Stomach (tissue), 9 donors: ENCODE data around the gene RIMKLB. TPM values are rescaled to one million over a fixed set of nuclear protein-coding genes. Genes with fewer than 3 reads are reported as not detected.

ENCODE experiments used
- DNase-seq, 2 donors: peaks; one replicate each; pipeline versions ENCODE4 v3.0.0 to v3.0.0-alpha.2; 2013 to 2019
- H3K27ac ChIP-seq, 5 donors: fragments of 200-600 bp in 4 of 5; sonication (generic) in 4 of 5; one replicate each; pipeline ENCODE4 v1.5.1; 2013 to 2019; ENCODE audit warnings: mild to moderate bottlenecking in 1 of 5, moderate library complexity in 1 of 5
- H3K27me3 ChIP-seq, 3 donors: fragments of 200-600 bp; sonication (generic); one replicate each; pipeline ENCODE4 v1.5.1; 2017 to 2019; ENCODE audit warnings: mixed run types in 1 of 3
- H3K36me3 ChIP-seq, 4 donors: fragments of 200-600 bp; sonication (generic); 1 replicate in 3 of 4; 2 replicates in 1 of 4; pipeline ENCODE4 v1.5.1; 2016 to 2019
- H3K4me1 ChIP-seq, 4 donors: fragments of 200-600 bp; sonication (generic); one replicate each; pipeline ENCODE4 v1.5.1; 2016 to 2019
- H3K4me3 ChIP-seq, 4 donors: fragments of 200-600 bp; sonication (generic) in 3 of 4; one replicate each; pipeline ENCODE4 v1.5.1; 2016 to 2019; ENCODE audit warnings: mild to moderate bottlenecking in 1 of 4
- H3K9me3 ChIP-seq, 4 donors: fragments of 200-600 bp; sonication (generic); one replicate each; pipeline ENCODE4 v1.5.1; 2016 to 2019
- CTCF ChIP-seq, 7 experiments: fragments of 450-650 bp in 4 of 7; fragments of 200-600 bp in 3 of 7; sonication (generic) in 3 of 7; IDR thresholded peaks; one replicate each; pipeline ENCODE4 v1.5.1; 2016 to 2019; ENCODE audit warnings: antibody characterized with exemption in 7 of 7, control low read depth in 2 of 7, mild to moderate bottlenecking in 1 of 7
- EP300 ChIP-seq: sonication (generic); formaldehyde crosslinking; IDR thresholded peaks from one replicate; pipeline ENCODE4 v1.6.1; 2017; ENCODE audit warnings: antibody characterized with exemption
- POLR2A ChIP-seq, 4 donors: fragments of 450-650 bp; IDR thresholded peaks; one replicate each; pipeline ENCODE4 v1.6.1; 2016; ENCODE audit warnings: antibody characterized with exemption in 4 of 4, control low read depth in 2 of 4, mild to moderate bottlenecking in 1 of 4, moderate library complexity in 1 of 4
- POLR2AphosphoS5 ChIP-seq, 3 donors: sonication (generic); formaldehyde crosslinking; IDR thresholded peaks; one replicate each; pipeline ENCODE4 v1.6.1; 2016; ENCODE audit warnings: antibody characterized with exemption in 3 of 3
- WGBS, 5 donors: extraction: QIAGEN DNeasy Blood & Tissue Kit in 3 of 5; methylation state at CpG; one replicate each; pipeline versions ENCODE4 v1.1.5 to v1.1.7; 2013 to 2018; 5-methylcytosine and 5-hydroxymethylcytosine counted together
- intact Hi-C: fragments of 100-400 bp; cut with DNase I; formaldehyde crosslinking; loops from one replicate; pipeline ENCODE4 v1.15.1; 2023; ENCODE audit warnings: low total_unique reads
- polyA plus RNA-seq, 3 donors: library from polyadenylated mRNA; stranded (reverse); fragments of 200-250 nt; gene quantifications; one replicate each; pipeline ENCODE4 v1.2.3, GENCODE V29; 2013
- total RNA-seq, 5 donors: library from RNA; depleted of rRNA; stranded (reverse); fragments of >200 nt; gene quantifications; one replicate each; pipeline versions ENCODE4 v1.1.0 to v1.2.3, GENCODE V29; 2014 to 2016
- donor health status: healthy with polysubstance abuse.
- donor health status: Bipolar disorder and iron deficiency.
- donor health status: healthy.

The RIMKLB gene
- total and polyA plus RNA-seq, 8 donors, result 3.2 to 78.0 (median 24.1) TPM

GRCh38 chr12:8770499-8770898, 72.7 kb downstream of the RIMKLB start:
- no peak for DNase-seq
- Histone ChIP-seq H3K27me3 (no peaks in the 10 kb centered on the region), H3K4me1 (no peaks in the 10 kb centered on the region), H3K4me3 (no peak overlapping the region), H3K36me3 (peaks cover 6 to 31% (median 22%) of the 10 kb centered on the region in 4 donors), H3K9me3 (no peaks in the 10 kb centered on the region), H3K27ac (no peak overlapping the region)
- 91 to 97% (median 92%) methylated on average over 2 of the region's 2 CpGs for WGBS, 5 donors
- no peak for TF ChIP-seq CTCF (IDR thresholded peaks at IDR 0.05)
- intact Hi-C loops, result no loop called here

- TF ChIP-seq EP300, result no peak
- no peak for TF ChIP-seq POLR2AphosphoS5 (IDR thresholded peaks at IDR 0.05)
- no peak for TF ChIP-seq POLR2A (IDR thresholded peaks at IDR 0.05)
- TF ChIP-seq CTCF (IDR thresholded peaks at IDR 0.05), result no peak
- no peaks in the 10 kb centered on the region for H3K9me3 ChIP-seq
- H3K27ac ChIP-seq, result no peak overlapping the region
- intact Hi-C loops, result no loop called here
- no peaks in the 10 kb centered on the region for H3K4me1 ChIP-seq
- H3K27me3 ChIP-seq, result no peaks in the 10 kb centered on the region
- DNase-seq, result no peak
- H3K4me3 ChIP-seq, result no peak overlapping the region
- peaks cover 6 to 31% (median 21%) of the 10 kb centered on the region in 4 donors for H3K36me3 ChIP-seq
- 85 to 100% (median 90%) methylated on average over 1 of the region's 1 CpG for WGBS, 5 donors
Measured at GRCh38 chr12:8771072-8771471, 73.3 kb downstream of the RIMKLB start.

- H3K27ac ChIP-seq, result no peak overlapping the region
- DNase-seq, result peak in 1 of 2 donors; percentile 6
- intact Hi-C loops, result no loop called here
- TF ChIP-seq POLR2A (IDR thresholded peaks at IDR 0.05), result no peak
- TF ChIP-seq EP300, result no peak
- H3K4me3 ChIP-seq, result no peak overlapping the region
- WGBS, 5 donors, result 85 to 94% (median 89%) methylated on average over 10 of the region's 10 CpGs
- no peaks in the 10 kb centered on the region for H3K9me3 ChIP-seq
- H3K27me3 ChIP-seq, result no peaks in the 10 kb centered on the region
- peaks cover 6 to 23% (median 12%) of the 10 kb centered on the region in 4 donors for H3K36me3 ChIP-seq
- H3K4me1 ChIP-seq, result no peaks in the 10 kb centered on the region
Measured at GRCh38 chr12:8773461-8773860, 75.7 kb downstream of the RIMKLB start.

- WGBS, 5 donors, result 74 to 81% (median 78%) methylated on average over 4 of the region's 4 CpGs
Measured at GRCh38 chr12:8779281-8779680, 81.5 kb downstream of the RIMKLB start.

More at GRCh38 chr12:8779281-8779680, 81.5 kb downstream of the RIMKLB start:
- Histone ChIP-seq H3K36me3 (peaks cover 0 to 16% (median 14%) of the 10 kb centered on the region in 4 donors), H3K27me3 (no peaks in the 10 kb centered on the region), H3K9me3 (no peaks in the 10 kb centered on the region), H3K4me3 (no peak overlapping the region), H3K4me1 (peaks cover 0 to 14% (median 0%) of the 10 kb centered on the region in 4 donors), H3K27ac (no peak overlapping the region)
- intact Hi-C loops, result no loop called here
- no peak for TF ChIP-seq EP300
- no peak for TF ChIP-seq POLR2AphosphoS5 (IDR thresholded peaks at IDR 0.05)
- TF ChIP-seq POLR2A (IDR thresholded peaks at IDR 0.05), result no peak
- no peak for TF ChIP-seq CTCF (IDR thresholded peaks at IDR 0.05)
- DNase-seq, result no peak
